Sigmoid colon (tissue), 7 donors: ENCODE data around the gene DYNC1LI2. TPM values are rescaled to one million over a fixed set of nuclear protein-coding genes. Genes with fewer than 3 reads are reported as not detected.
A peak's percentile ranks its signal among the peaks of the same experiment; 100 is the strongest.

Experiments used
- DNase-seq: peaks from one replicate; pipeline ENCODE4 v3.0.0-alpha.2; 2019
- H3K27ac ChIP-seq, 4 donors: fragments of 200-600 bp; sonication (generic); one replicate each; pipeline ENCODE4 v1.5.1; 2016 to 2019; ENCODE audit warnings: mild to moderate bottlenecking in 1 of 4
- H3K27me3 ChIP-seq, 3 donors: fragments of 200-600 bp; sonication (generic); one replicate each; pipeline ENCODE4 v1.5.1; 2019; ENCODE audit warnings: mild to moderate bottlenecking in 1 of 3
- H3K36me3 ChIP-seq, 4 donors: fragments of 200-600 bp; sonication (generic); one replicate each; pipeline ENCODE4 v1.5.1; 2016 to 2019
- H3K4me1 ChIP-seq, 4 donors: fragments of 200-600 bp; sonication (generic); one replicate each; pipeline ENCODE4 v1.5.1; 2017 to 2019
- H3K4me3 ChIP-seq, 4 donors: fragments of 200-600 bp; sonication (generic); one replicate each; pipeline ENCODE4 v1.5.1; 2017 to 2019; ENCODE audit warnings: mild to moderate bottlenecking in 2 of 4, moderate library complexity in 1 of 4
- H3K9me3 ChIP-seq, 4 donors: fragments of 200-600 bp in 3 of 4; sonication (generic) in 3 of 4; one replicate each; pipeline versions ENCODE4 v1.5.1 to v1.6.1; 2013 to 2019
- EP300 ChIP-seq, 4 donors: sonication (generic); formaldehyde crosslinking; IDR thresholded peaks; one replicate each; pipeline ENCODE4 v1.6.1; 2017; ENCODE audit warnings: antibody characterized with exemption in 4 of 4
- POLR2A ChIP-seq, 2 donors: fragments of 450-650 bp; IDR thresholded peaks; one replicate each; pipeline ENCODE4 v1.6.1; 2016; ENCODE audit warnings: antibody characterized with exemption in 2 of 2, mild to moderate bottlenecking in 2 of 2, moderate library complexity in 2 of 2
- POLR2AphosphoS5 ChIP-seq, 4 donors: sonication (generic); formaldehyde crosslinking; IDR thresholded peaks; one replicate each; pipeline ENCODE4 v1.6.1; 2017; ENCODE audit warnings: antibody characterized with exemption in 4 of 4
- WGBS, 2 donors: extraction: QIAGEN DNeasy Blood & Tissue Kit; methylation state at CpG; one replicate each; pipeline ENCODE4 v1.1.7; 2013; 5-methylcytosine and 5-hydroxymethylcytosine counted together
- intact Hi-C: fragments of 100-400 bp; cut with DNase I; formaldehyde crosslinking; loops from one replicate; pipeline ENCODE4 v1.15.1; 2023
- polyA plus RNA-seq, 3 donors: library from polyadenylated mRNA; stranded (reverse); fragments of 200-250 nt; gene quantifications; one replicate each; pipeline ENCODE4 v1.2.3, GENCODE V29; 2013
- total RNA-seq, 4 donors: library from RNA; depleted of rRNA; stranded (reverse); fragments of >200 nt; gene quantifications; one replicate each; pipeline ENCODE4 v1.1.0, GENCODE V29; 2016
- TF ChIP-seq, protein P1 (sequence below), 4 experiments: fragments of 450-650 bp in 3 of 4; fragments of 200-600 bp in 1 of 4; IDR thresholded peaks; one replicate each; pipeline ENCODE4 v1.5.1; 2016 to 2019; ENCODE audit warnings: antibody characterized with exemption in 4 of 4, mild to moderate bottlenecking in 3 of 4, moderate library complexity in 2 of 4
- donor health status: healthy with polysubstance abuse.
- donor health status: Bipolar disorder and iron deficiency.
- donor health status: healthy.

The DYNC1LI2 gene
- total and polyA plus RNA-seq, 7 donors, result 52.9 to 327 (median 164) TPM

DNA sequence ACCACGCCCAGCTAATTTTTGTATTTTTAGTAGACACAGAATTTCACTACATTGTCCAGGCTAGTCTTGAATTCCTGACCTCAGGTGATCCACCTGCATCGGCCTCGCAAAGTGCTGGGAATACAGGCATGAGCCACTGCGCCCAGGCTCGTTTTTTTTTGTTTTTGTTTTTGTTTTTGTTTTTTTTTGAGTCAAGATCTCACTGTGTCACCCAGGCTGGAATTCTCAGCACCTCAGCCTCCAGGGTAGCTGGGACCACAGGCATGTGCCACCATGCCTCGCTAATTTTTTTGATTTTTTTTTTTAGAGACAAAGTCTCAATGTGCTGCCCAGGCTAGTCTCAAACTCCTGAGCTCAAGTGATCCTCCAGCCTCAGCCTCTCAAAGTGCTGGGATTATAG lies 37.3 kb downstream of the DYNC1LI2 start:
- H3K4me1 ChIP-seq, result peaks cover 0 to 3% (median 0%) of the 10 kb centered on the region in 4 donors
- DNase-seq, result peak; percentile 41
- H3K27me3 ChIP-seq, result no peaks in the 10 kb centered on the region
- 45 to 84% methylated on average over 6 of the region's 6 CpGs for WGBS, 2 donors
- H3K9me3 ChIP-seq, result no peaks in the 10 kb centered on the region
- no peak overlapping the region for H3K4me3 ChIP-seq
- TF ChIP-seq, protein P1, sequence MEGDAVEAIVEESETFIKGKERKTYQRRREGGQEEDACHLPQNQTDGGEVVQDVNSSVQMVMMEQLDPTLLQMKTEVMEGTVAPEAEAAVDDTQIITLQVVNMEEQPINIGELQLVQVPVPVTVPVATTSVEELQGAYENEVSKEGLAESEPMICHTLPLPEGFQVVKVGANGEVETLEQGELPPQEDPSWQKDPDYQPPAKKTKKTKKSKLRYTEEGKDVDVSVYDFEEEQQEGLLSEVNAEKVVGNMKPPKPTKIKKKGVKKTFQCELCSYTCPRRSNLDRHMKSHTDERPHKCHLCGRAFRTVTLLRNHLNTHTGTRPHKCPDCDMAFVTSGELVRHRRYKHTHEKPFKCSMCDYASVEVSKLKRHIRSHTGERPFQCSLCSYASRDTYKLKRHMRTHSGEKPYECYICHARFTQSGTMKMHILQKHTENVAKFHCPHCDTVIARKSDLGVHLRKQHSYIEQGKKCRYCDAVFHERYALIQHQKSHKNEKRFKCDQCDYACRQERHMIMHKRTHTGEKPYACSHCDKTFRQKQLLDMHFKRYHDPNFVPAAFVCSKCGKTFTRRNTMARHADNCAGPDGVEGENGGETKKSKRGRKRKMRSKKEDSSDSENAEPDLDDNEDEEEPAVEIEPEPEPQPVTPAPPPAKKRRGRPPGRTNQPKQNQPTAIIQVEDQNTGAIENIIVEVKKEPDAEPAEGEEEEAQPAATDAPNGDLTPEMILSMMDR (IDR thresholded peaks at IDR 0.05), result no peak
- TF ChIP-seq POLR2AphosphoS5 (IDR thresholded peaks at IDR 0.05) (no peak), POLR2A (IDR thresholded peaks at IDR 0.05) (no peak), EP300 (IDR thresholded peaks at IDR 0.05) (no peak)
- peaks cover 0 to 14% (median 4%) of the 10 kb centered on the region in 4 donors for H3K36me3 ChIP-seq
- intact Hi-C loops, result no loop called here
- H3K27ac ChIP-seq, result no peak overlapping the region

DNA sequence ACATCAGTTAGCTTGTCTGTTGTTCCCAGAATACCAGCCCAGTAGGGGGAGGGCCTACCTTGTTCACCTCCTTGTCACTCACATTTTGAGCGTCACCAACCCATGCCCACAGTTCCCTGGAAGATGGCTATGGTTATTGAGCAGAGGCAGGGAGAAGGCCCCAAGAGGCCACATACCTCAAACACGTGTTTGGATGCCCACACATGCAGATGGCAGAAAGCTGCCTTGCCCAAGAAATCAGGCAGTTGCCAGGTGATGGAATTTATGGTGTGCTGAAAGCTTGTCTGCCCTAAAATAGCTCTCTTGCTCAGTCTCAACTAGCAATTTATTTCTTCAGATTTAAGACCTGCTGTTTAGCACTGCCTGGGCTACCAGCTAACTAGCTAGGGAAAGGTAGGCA lies 38.3 kb downstream of the DYNC1LI2 start:
- 51 to 52% methylated on average over 2 of the region's 2 CpGs for WGBS, 2 donors
- Histone ChIP-seq H3K36me3 (peaks cover 0 to 4% (median 0%) of the 10 kb centered on the region in 4 donors), H3K4me1 (peaks cover 0 to 3% (median 0%) of the 10 kb centered on the region in 4 donors), H3K27me3 (no peaks in the 10 kb centered on the region), H3K27ac (no peak overlapping the region), H3K4me3 (no peak overlapping the region), H3K9me3 (no peaks in the 10 kb centered on the region)
- intact Hi-C loops, result no loop called here
- TF ChIP-seq, protein P1 (IDR thresholded peaks at IDR 0.05), result no peak
- TF ChIP-seq EP300 (IDR thresholded peaks at IDR 0.05) (no peak), POLR2AphosphoS5 (IDR thresholded peaks at IDR 0.05) (peak in 1 of 4 donors; percentile 13), POLR2A (IDR thresholded peaks at IDR 0.05) (no peak)
- DNase-seq, result peak; percentile 54

DNA sequence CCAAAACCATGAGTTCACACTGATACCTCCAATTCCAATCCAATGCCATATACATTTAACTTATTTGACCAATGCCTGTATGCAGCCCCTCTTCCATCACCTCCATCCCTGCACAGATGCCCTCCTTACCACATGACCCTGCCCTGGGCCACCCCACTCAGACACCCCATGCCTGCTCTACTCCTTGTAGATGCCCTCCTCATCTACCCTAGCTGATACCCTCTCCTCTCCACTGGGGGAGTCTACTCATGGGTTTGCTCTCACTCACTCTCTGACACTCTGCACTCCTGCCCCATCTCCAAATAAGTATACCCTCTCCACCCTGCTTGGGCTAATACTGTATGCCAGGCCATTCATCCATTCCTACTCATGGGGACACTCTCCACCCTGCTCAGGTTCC lies 38.9 kb downstream of the DYNC1LI2 start:
- Histone ChIP-seq H3K4me3 (no peak overlapping the region), H3K27me3 (no peaks in the 10 kb centered on the region), H3K9me3 (no peaks in the 10 kb centered on the region), H3K27ac (no peak overlapping the region), H3K4me1 (peaks cover 0 to 3% (median 0%) of the 10 kb centered on the region in 4 donors), H3K36me3 (no peaks in the 10 kb centered on the region)
- peak; percentile 30 for DNase-seq
- no peak for TF ChIP-seq POLR2A (IDR thresholded peaks at IDR 0.05)
- TF ChIP-seq POLR2AphosphoS5 (IDR thresholded peaks at IDR 0.05), result no peak
- intact Hi-C loops, result no loop called here

DNA sequence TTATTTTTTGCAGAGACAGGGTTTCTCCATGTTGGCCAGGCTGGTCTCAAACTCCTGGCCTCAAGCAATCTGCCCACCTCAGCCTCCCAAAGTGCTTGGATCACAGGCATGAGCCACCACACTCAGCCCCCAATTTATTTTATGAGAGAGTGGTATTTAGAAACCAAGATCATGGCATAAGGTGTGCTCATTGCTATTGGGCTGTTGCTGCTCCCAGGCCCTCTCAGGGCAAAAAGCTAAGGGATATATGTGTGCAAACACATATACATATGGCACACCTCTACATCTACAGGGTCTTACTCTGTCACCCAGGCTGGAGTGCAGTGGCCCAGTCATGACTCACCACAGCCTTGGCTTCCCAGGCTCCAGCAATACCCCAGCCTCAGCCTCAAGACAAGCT lies 39.8 kb downstream of the DYNC1LI2 start:
- no peak for TF ChIP-seq POLR2A (IDR thresholded peaks at IDR 0.05)
- no peak for TF ChIP-seq EP300 (IDR thresholded peaks at IDR 0.05)
- TF ChIP-seq, protein P1 (IDR thresholded peaks at IDR 0.05), result no peak
- no peak for TF ChIP-seq POLR2AphosphoS5 (IDR thresholded peaks at IDR 0.05)
- Histone ChIP-seq H3K27ac (no peak overlapping the region), H3K4me3 (no peak overlapping the region), H3K36me3 (no peaks in the 10 kb centered on the region), H3K27me3 (no peaks in the 10 kb centered on the region), H3K9me3 (no peaks in the 10 kb centered on the region), H3K4me1 (peaks cover 0 to 5% (median 2%) of the 10 kb centered on the region in 4 donors)
- intact Hi-C loops, result no loop called here
- DNase-seq, result peak; percentile 39

DNA sequence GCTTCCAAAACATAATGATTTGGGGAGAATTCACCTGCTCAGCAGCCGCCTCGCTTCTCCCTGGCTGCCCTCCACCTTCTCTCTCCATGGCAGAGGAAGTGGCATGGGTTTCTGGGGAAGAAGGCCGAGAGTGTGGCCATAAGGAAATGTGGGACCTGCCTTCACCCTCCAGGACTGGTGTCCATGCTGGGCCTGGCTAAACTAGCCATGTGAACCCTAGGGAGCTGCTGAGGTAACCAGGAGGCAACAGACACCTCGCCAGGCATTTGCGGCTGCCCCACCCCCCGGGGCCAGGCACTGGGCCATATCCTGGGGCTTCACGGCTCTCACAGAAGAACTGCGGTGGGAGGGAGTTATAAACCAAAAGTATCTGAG lies 44.9 kb downstream of the DYNC1LI2 start:
- peak overlapping the region; percentile 33 to 71 (median 52) for H3K27ac ChIP-seq
- no peaks in the 10 kb centered on the region for H3K36me3 ChIP-seq
- H3K27me3 ChIP-seq, result no peaks in the 10 kb centered on the region
- TF ChIP-seq EP300 (IDR thresholded peaks at IDR 0.05) (no peak), POLR2AphosphoS5 (IDR thresholded peaks at IDR 0.05) (no peak), POLR2A (IDR thresholded peaks at IDR 0.05) (no peak)
- TF ChIP-seq, protein P1 (IDR thresholded peaks at IDR 0.05), result no peak
- H3K9me3 ChIP-seq, result no peaks in the 10 kb centered on the region
- H3K4me3 ChIP-seq, result no peak overlapping the region
- intact Hi-C loops, result no loop called here
- DNase-seq, result peak; percentile 56
- peaks cover 0 to 23% (median 21%) of the 10 kb centered on the region in 4 donors for H3K4me1 ChIP-seq
- WGBS, 2 donors, result 9 to 60% methylated on average over 8 of the region's 8 CpGs
